Tibial artery (tissue), 4 donors: ENCODE results near the gene FASN.

Experiments used
- DNase-seq, 2 donors: peaks; one replicate each; pipeline ENCODE4 v3.0.0-alpha.2; 2019
- H3K27ac ChIP-seq, 2 donors: fragments of 200-600 bp; sonication (generic) in 1 of 2; 1 replicate in 1 of 2; 2 replicates in 1 of 2; pipeline ENCODE4 v1.5.1; 2018 to 2019; ENCODE audit warnings: mild to moderate bottlenecking in 1 of 2
- H3K27me3 ChIP-seq, 2 donors: fragments of 200-600 bp; sonication (generic) in 1 of 2; one replicate each; pipeline versions ENCODE4 v1.5.1 to v1.6.0; 2016 to 2019
- H3K36me3 ChIP-seq, 3 donors: fragments of 200-600 bp; sonication (generic) in 2 of 3; one replicate each; pipeline ENCODE4 v1.5.1; 2016 to 2019; ENCODE audit warnings: mild to moderate bottlenecking in 2 of 3
- H3K4me1 ChIP-seq, 4 donors: fragments of 200-600 bp; sonication (generic) in 2 of 4; 1 replicate in 3 of 4; 2 replicates in 1 of 4; pipeline ENCODE4 v1.5.1; 2016 to 2019
- H3K4me3 ChIP-seq, 2 donors: fragments of 200-600 bp; sonication (generic) in 1 of 2; 1 replicate in 1 of 2; 2 replicates in 1 of 2; pipeline ENCODE4 v1.5.1; 2018 to 2019; ENCODE audit warnings: mild to moderate bottlenecking in 2 of 2
- H3K9me3 ChIP-seq, 3 donors: fragments of 200-600 bp; sonication (generic) in 1 of 3; one replicate each; pipeline ENCODE4 v1.5.1; 2016 to 2019
- intact Hi-C: fragments of 100-400 bp; cut with DNase I; formaldehyde crosslinking; loops from one replicate; pipeline ENCODE4 v1.15.0; 2023; ENCODE audit warnings: low total_unique reads
- TF ChIP-seq, protein P1 (sequence below), 2 experiments: fragments of 200-600 bp in 1 of 2; fragments of 450-650 bp in 1 of 2; IDR thresholded peaks; one replicate each; pipeline ENCODE4 v1.5.1; 2017 to 2019; ENCODE audit warnings: antibody characterized with exemption in 2 of 2, mild to moderate bottlenecking in 1 of 2, moderate library complexity in 1 of 2

The FASN gene

DNA sequence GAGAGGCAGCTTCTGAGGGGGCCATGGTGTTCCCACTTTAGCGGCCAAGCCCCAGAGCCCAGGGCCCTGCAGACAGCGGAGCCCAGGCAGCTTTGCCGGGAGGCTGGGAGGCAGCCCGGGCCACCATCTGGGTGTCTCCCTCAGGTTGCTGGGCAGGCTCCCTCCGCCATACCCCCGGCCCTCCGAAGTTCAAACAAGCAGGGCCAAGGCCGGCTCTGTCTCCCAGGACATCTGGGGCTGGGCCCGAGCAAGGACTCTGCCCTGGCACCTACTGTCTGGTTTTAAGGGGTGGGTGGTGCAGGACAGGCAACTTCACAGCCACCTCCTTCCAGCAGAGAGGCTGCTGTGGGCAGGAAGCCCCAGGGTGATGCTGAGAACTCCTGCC, 35.1 kb downstream of the FASN start:
- Histone ChIP-seq H3K36me3 (peaks cover 16 to 62% (median 55%) of the 10 kb centered on the region in 3 donors), H3K4me1 (peaks cover 0 to 26% (median 19%) of the 10 kb centered on the region in 4 donors), H3K27me3 (no peaks in the 10 kb centered on the region), H3K9me3 (no peaks in the 10 kb centered on the region), H3K4me3 (no peak overlapping the region), H3K27ac (no peak overlapping the region)
- intact Hi-C loops: no loop called here
- TF ChIP-seq, protein P1, sequence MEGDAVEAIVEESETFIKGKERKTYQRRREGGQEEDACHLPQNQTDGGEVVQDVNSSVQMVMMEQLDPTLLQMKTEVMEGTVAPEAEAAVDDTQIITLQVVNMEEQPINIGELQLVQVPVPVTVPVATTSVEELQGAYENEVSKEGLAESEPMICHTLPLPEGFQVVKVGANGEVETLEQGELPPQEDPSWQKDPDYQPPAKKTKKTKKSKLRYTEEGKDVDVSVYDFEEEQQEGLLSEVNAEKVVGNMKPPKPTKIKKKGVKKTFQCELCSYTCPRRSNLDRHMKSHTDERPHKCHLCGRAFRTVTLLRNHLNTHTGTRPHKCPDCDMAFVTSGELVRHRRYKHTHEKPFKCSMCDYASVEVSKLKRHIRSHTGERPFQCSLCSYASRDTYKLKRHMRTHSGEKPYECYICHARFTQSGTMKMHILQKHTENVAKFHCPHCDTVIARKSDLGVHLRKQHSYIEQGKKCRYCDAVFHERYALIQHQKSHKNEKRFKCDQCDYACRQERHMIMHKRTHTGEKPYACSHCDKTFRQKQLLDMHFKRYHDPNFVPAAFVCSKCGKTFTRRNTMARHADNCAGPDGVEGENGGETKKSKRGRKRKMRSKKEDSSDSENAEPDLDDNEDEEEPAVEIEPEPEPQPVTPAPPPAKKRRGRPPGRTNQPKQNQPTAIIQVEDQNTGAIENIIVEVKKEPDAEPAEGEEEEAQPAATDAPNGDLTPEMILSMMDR (IDR thresholded peaks at IDR 0.05): no peak
- no peak for DNase-seq

DNA sequence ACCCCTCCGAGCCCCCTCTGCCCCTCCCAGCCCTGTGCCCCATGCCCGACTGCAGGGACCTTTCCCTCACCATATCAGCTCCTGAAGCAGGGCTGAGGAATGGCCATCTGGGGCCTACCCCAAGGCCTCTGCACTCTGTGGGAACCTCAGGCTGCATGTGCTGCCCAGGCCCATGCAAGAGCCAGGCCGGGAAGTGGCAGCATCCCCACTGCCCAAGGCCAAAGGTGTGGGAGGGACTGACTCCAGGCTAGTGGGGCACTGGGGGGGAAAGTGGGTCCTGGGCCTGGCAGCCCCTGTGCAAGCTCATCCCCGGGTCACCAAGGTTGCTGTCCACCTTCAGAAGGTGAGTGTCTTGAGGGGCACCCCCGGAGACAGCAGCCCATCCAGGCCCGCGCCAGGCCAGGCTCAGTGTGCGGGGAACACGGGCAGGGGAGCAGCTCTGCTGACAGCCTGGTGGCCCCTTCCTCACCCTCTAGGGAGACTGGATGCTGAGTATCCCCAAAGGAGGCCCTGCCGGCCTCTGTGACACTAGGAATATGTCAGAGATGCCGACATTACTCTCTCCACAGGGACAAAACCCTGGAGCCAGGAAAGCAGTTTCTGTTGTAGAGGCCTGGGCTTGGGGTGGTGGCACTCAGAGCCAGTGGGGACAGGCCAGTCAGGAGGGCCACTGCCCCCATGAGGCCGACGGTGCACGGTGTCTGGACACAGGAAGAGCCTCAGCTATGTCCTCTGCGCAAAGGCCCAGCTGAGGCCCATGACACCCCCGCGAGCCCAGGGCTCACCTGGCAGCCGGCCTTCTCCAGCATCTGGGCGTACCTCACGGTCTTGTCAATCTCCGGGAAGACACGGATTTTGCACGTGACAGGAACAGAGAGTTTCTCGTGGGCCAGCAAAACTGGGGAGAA, 35.7 kb downstream of the FASN start:
- intact Hi-C loops: no loop called here
- H3K27me3 ChIP-seq: no peaks in the 10 kb centered on the region
- TF ChIP-seq, protein P1 (IDR thresholded peaks at IDR 0.05): no peak

DNA sequence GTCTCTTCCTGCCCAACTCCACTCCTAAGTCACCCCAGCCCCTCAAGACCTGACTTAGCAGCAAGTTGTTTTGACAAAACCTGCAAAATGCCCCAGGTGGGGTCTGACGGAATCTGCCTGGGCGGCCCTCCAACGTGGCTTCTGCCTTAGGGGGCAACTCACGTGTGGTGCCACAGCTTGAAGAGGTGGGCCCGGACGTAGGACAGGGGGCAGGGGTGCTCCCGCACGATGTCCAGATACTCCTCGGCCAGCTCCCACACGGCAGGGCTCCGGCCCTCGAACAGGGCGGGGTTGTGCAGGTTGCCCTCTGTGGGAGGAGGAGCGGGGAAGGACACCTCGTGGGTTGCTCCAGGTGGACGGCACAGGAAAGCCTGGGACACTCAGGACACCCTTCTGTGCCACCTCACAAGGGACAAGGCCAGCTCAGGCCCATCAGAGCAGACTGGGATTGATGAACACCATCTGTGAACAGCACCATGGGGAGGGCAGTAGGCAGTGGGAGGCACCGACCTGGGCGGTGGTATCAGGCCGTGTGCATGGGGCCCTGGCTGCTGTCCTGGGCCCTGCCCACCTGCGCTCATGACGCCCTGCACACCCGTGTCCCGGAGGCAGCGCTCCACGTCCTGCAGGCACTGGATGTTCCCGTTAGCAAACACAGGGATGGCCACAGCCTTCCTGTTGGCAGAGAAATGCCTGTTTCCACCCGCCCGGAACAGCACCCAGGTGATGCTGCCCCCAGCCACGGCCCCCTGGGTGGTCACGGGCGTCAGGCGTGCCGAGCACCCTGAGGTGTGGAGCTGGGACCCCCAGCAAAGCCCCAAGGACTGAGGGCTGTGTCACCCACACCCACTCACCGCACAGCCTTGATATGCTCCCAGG, 36.8 kb downstream of the FASN start:
- DNase-seq: no peak
- TF ChIP-seq, protein P1 (IDR thresholded peaks at IDR 0.05): no peak
- H3K27me3 ChIP-seq: no peaks in the 10 kb centered on the region
- H3K4me1 ChIP-seq: peaks cover 0 to 23% (median 19%) of the 10 kb centered on the region in 4 donors
- no peak overlapping the region for H3K4me3 ChIP-seq
- H3K9me3 ChIP-seq: no peaks in the 10 kb centered on the region
- H3K36me3 ChIP-seq: peaks cover 24 to 78% (median 72%) of the 10 kb centered on the region in 3 donors
- intact Hi-C loops: no loop called here
- no peak overlapping the region for H3K27ac ChIP-seq

More for the DNA sequence above, 35.7 kb downstream of the FASN start:
- H3K4me1 ChIP-seq: peaks cover 0 to 26% (median 19%) of the 10 kb centered on the region in 4 donors
- no peaks in the 10 kb centered on the region for H3K9me3 ChIP-seq
- H3K36me3 ChIP-seq: peaks cover 16 to 68% (median 61%) of the 10 kb centered on the region in 3 donors
- H3K27ac ChIP-seq: no peak overlapping the region
- no peak overlapping the region for H3K4me3 ChIP-seq
- DNase-seq: no peak

DNA sequence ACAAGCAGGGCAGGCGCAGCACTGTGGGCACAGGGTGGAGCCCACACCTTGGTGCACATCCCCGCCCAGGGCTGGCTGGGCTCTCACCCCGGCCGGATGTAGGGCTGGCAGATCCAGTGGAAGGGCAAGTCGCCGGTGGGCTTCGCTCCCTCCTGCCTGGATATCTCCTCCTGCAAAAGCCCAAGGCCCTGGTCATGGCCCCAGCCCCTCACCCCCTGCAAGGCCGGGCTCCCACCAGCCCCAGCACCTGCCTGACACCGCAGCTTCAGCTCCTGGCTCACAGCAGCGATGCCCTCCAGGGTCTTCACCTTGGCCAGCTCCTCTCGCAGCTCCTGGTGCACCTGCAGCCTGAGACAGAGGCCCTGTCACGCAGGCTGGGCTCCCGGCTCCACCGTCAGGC, 37.4 kb downstream of the FASN start:
- Histone ChIP-seq H3K27me3 (no peaks in the 10 kb centered on the region), H3K9me3 (no peaks in the 10 kb centered on the region), H3K36me3 (peaks cover 29 to 85% (median 78%) of the 10 kb centered on the region in 3 donors), H3K27ac (no peak overlapping the region), H3K4me1 (peaks cover 0 to 19% (median 16%) of the 10 kb centered on the region in 4 donors), H3K4me3 (no peak overlapping the region)
- intact Hi-C loops: no loop called here
- no peak for DNase-seq
- TF ChIP-seq, protein P1 (IDR thresholded peaks at IDR 0.05): no peak

DNA sequence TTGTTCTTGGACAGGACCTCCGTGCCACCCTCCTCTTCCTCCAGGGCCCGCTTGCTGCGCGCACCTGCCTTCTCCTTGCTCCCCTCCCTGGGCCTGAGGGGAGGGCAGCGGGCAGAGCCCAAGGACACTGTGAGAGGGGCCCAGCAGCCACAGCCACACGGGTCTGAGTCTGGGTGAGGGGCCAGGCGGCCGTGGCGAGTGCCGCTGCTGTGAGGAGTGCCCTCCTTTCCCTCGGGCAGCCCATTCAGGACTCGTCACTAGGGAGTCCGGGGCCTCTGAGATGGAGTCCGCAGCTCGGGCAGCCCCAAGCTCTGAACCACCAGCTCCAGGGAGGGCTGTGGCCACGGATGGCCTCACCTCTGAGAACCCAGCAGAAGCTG, 38.0 kb downstream of the FASN start:
- Histone ChIP-seq H3K27ac (no peak overlapping the region), H3K27me3 (no peaks in the 10 kb centered on the region), H3K4me1 (peaks cover 0 to 19% (median 14%) of the 10 kb centered on the region in 4 donors), H3K9me3 (no peaks in the 10 kb centered on the region), H3K36me3 (peaks cover 35 to 91% (median 85%) of the 10 kb centered on the region in 3 donors), H3K4me3 (no peak overlapping the region)
- intact Hi-C loops: no loop called here
- TF ChIP-seq, protein P1 (IDR thresholded peaks at IDR 0.05): no peak
- DNase-seq: no peak
